GM12891 (cell line): ENCODE results near the gene CGN.

Experiments
- POLR2A ChIP-seq: IDR thresholded peaks from 2 replicates; pipeline ENCODE4 v1.6.1; 2011; ENCODE audit warnings: low read depth, low read length, control low read depth
- POLR2AphosphoS5 ChIP-seq: IDR thresholded peaks from 2 replicates; pipeline ENCODE4 v1.6.1; 2011; ENCODE audit warnings: low read depth, low read length, control low read depth
- TAF1 ChIP-seq: IDR thresholded peaks from 2 replicates; pipeline ENCODE4 v1.6.1; 2011; ENCODE audit warnings: low read depth, low read length, control low read depth

GRCh38 chr1:151547900-151548230 is 36.7 kb downstream of the CGN start:
- TF ChIP-seq POLR2AphosphoS5 (no peak), POLR2A (no peak), TAF1 (no peak)
